Measurements from ENCODE around the gene VSTM2L.

Gene VSTM2L

GRCh38 chr20:37987602-37988290, 84.8 kb downstream of the VSTM2L start:
- no peak for DNase-seq (ENCODE audit: low read depth in 2 of 2)

DNA sequence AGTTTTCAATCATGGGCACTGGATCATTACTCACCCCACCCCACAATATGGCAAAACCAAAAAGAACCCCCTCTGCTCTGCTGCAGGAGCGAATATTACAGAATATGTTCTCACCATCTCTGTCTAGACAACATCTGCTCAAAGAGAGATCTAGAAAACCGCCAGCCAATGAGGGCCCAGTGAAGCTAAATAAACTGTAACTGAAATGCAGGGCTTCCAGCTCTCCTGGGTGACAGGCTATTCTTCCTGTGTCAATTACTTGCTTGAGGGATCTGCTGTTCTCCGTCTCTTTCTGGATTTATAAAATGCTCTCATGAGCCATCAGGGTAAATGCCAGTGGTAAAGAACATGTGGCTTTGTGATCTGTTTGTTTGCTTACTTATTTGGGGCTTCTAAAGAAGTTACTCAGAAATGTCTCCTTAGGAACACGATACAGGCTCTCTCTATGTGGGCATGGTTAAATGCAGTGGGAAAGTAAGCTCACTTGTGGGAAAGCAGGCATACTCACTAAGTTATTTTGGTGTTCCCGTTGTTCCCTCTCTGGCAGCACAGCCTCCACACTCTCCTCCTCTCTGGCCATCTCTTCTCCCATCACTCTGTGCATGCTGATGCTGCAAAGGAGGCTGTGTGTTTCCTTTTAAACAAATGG, 85.5 kb downstream of the VSTM2L start:
- no peak for DNase-seq (ENCODE audit: low read depth in 2 of 2)

DNA sequence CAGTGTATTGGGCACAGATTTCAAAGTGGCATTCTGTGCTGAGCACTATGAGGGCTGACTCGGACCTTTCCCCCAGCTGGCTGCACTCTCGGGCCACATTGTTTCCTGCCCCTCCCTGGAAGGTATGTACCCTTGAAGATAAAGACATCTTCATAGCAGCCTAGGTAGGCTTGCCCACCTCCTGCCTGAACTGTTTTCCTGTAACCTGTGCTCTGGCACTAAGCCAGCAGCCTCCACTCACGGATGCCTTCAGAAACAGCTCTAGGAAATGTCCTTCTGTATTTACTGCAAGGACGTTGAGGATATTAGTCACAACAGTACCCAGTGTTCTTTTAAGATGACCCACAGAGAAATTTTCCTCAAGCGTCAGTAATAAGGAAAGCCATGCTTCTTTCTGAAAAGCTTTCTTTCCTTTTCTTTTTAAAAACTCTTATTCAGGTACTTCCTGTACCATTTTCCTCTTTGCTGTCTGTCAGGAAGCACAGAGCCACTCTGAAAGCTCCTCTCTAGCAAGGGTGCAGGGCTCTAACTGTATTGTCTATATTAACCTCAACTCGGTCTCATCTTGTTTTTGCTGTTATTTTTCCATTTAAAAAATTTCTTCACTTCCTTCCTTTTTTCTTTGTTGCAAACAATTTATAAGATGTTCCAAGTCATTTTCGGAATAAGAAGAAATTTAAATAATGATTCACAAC, 86.8 kb downstream of the VSTM2L start:
- no peak for DNase-seq (ENCODE audit: low read depth in 2 of 2)

DNA sequence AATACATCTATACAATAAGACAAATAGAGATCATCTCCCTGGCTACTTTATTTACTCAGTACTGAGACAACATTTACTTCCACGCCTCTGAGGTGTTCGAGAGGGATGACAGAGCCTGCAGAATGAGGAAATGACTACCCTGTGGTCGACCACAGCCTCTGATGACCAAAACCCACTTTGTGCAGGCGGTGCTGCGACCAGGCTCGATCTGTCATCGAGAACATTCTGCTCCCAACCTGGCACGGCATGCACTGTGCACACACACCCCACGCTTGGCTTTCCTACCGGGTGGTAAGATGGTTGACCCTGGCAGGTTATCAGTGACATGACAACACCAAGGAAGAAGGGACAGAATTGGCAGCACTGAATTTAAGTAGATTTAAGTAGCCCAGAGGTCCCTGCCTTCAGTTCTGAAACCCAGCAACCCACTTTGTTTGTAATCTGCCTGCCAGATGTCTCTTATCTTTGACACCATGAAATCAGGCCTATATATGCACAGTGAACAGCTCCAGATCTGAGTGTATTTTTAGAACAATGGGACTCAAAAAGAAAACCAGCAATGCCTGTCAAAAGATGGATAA, 87.7 kb downstream of the VSTM2L start:
- peak in 1 of 2 experiments; percentile 14 for DNase-seq (ENCODE audit: low read depth in 2 of 2)

DNA sequence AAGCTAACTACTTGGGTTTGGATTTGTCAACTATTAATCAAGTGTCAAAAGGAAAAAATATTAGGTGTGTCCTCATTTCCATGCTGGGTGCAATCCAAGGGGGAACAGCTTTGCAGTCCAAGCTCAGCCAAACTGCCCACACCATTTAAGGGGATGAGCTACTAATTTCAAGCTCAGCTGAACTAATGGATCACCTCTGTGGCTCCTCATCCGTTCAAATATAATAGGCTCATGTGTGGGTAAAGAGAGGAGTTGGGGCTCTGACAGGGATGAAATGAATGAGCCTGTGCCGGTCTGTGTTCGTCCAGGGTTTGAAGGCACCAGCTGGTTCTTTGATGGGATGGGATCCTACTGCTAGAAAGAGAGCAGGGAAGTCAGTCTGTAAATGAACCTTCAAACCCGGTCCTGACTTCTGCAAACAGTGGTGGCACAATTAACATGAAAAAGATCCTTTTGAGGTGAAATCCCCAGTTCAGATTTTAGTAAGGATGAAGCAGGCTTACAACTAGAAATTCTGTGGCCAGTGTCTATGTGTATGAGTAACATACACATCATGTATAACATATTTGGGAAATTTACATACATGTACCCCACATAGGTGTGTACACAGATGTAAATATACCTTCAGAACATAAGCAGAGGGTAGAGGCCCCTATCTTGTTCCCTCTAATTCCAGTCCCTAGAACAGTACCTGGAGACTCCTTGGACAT, 88.4 kb downstream of the VSTM2L start:
- no peak for DNase-seq (ENCODE audit: low read depth in 2 of 2)

GRCh38 chr20:37991908-37992307, 89.0 kb downstream of the VSTM2L start:
- no peak for DNase-seq (ENCODE audit: low read depth in 2 of 2)

- no peak for DNase-seq (ENCODE audit: low read depth in 2 of 2)
Measured at GRCh38 chr20:37992802-37993409, 90.0 kb downstream of the VSTM2L start.

DNA sequence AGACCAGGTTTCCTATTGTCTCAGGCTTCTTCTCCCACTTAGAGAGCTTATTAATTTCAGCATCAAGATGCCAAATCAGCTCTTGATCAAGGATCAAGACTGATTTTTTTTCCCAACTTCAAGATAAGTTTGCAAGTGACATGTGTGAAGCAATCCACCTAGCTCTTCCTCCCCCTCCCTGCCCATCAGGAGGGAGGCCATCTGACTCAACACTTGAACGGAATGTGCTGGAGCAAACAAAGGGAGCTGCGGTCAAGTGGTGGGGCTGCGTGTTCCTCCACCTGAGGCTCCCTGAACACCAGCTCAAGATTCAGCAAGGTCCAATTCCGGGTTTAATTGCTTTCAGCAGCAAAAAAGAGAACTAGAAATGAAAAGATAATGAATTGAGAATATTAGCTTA, 91.6 kb downstream of the VSTM2L start:
- DNase-seq (ENCODE audit: low read depth in 2 of 2), result no peak

Data from stimulated activated CD4-positive, alpha-beta T cell treated with anti-CD3 and anti-CD28 coated beads, Interleukin-12 subunit alpha, Interleukin-12 subunit beta, amount 100 ng/mL, for 24 hours (primary cell).